ENCODE results near the gene CA9. TPM values are rescaled to one million over a fixed set of nuclear protein-coding genes. Genes with fewer than 3 reads are reported as not detected.

The CA9 gene
- total RNA-seq, 1 donor from 2014 or later, result 1.1 TPM

- peak; percentile 45 for TF ChIP-seq CTCF (IDR thresholded peaks at IDR 0.05; ENCODE audit: unreplicated experiment)
- Mint-ChIP-seq H3K36me3 (peaks cover 7% of the 10 kb centered on the region), H3K9me3 (no peaks in the 10 kb centered on the region), H3K27ac (peak overlapping the region; percentile 95), H3K4me1 (peaks cover 9% of the 10 kb centered on the region), H3K27me3 (ENCODE audit: low read depth) (no peaks in the 10 kb centered on the region), H3K4me3 (peak overlapping the region; percentile 84)
- DNase-seq (ENCODE audit: low spot score in 2 of 2, unreplicated experiment in 2 of 2), result no peak
Measured at GRCh38 chr9:35729700-35730485, 56.2 kb downstream of the CA9 start.

GRCh38 chr9:35730486-35730854 lies 56.7 kb downstream of the CA9 start:
- no peaks in the 10 kb centered on the region for H3K27me3 Mint-ChIP-seq (ENCODE audit: low read depth)
- no peaks in the 10 kb centered on the region for H3K9me3 Mint-ChIP-seq
- no peak for DNase-seq (ENCODE audit: low spot score in 2 of 2, unreplicated experiment in 2 of 2)
- TF ChIP-seq CTCF (IDR thresholded peaks at IDR 0.05; ENCODE audit: unreplicated experiment), result no peak
- H3K36me3 Mint-ChIP-seq, result peaks cover 7% of the 10 kb centered on the region
- peak overlapping the region; percentile 95 for H3K27ac Mint-ChIP-seq
- peaks cover 9% of the 10 kb centered on the region for H3K4me1 Mint-ChIP-seq
- H3K4me3 Mint-ChIP-seq, result peak overlapping the region; percentile 84

Small RNAs within 50 kb of the gene (microRNA-seq; reads per million reads assigned to microRNA genes)
- gene MIR6852, result 2.1 reads per million

Other genes starting within 250 kb of the CA9 start
- gene RUSC2, start 183.8 kb upstream of the CA9 start, total RNA-seq, result 33.5 to 36.1 TPM (median 34.5 TPM) in 3 replicates
- 48.7 to 52.9 TPM (median 49.0 TPM) in 3 replicates for gene TESK1, start 68.7 kb upstream of the CA9 start, total RNA-seq
- 4.2 to 5.2 TPM (median 4.7 TPM) in 3 replicates for gene CD72, start 55.5 kb upstream of the CA9 start, total RNA-seq
- gene SIT1, start 23.0 kb upstream of the CA9 start, total RNA-seq, result not detected in 3 replicates
- gene RMRP, start 15.9 kb upstream of the CA9 start, total RNA-seq, result 20,234 to 21,305 TPM (median 21,148 TPM) in 3 replicates
- 16.7 to 17.8 TPM (median 17.0 TPM) in 3 replicates for gene CCDC107, start 15.6 kb upstream of the CA9 start, total RNA-seq
- 6.3 to 8.0 TPM (median 6.5 TPM) in 3 replicates for gene ARHGEF39, start 8.7 kb upstream of the CA9 start, total RNA-seq
- gene TPM2, start 16.0 kb downstream of the CA9 start, total RNA-seq, result 289 to 294 TPM (median 291 TPM) in 3 replicates
- gene TLN1, start 58.3 kb downstream of the CA9 start, total RNA-seq, result 224 to 230 TPM (median 226 TPM) in 3 replicates
- 29.1 to 32.7 TPM (median 31.6 TPM) in 3 replicates for gene CREB3, start 58.7 kb downstream of the CA9 start, total RNA-seq
- gene GBA2, start 75.3 kb downstream of the CA9 start, total RNA-seq, result 81.5 to 84.7 TPM (median 83.9 TPM) in 3 replicates
- gene RGP1, start 75.4 kb downstream of the CA9 start, total RNA-seq, result 32.6 to 34.3 TPM (median 33.9 TPM) in 3 replicates
- gene MSMP, start 80.3 kb downstream of the CA9 start, total RNA-seq, result not detected in 3 replicates
- gene NPR2, start 117.7 kb downstream of the CA9 start, total RNA-seq, result 27.2 to 32.4 TPM (median 30.6 TPM) in 3 replicates
- 0.89 to 1.6 TPM (median 1.4 TPM) in 3 replicates for gene SPAG8, start 138.3 kb downstream of the CA9 start, total RNA-seq
- 29.3 to 31.3 TPM (median 30.7 TPM) in 3 replicates for gene HINT2, start 141.1 kb downstream of the CA9 start, total RNA-seq
- 0.07 TPM in 1 of 3 replicates, not detected in the others for gene FAM221B, start 154.8 kb downstream of the CA9 start, total RNA-seq
- gene TMEM8B, start 155.3 kb downstream of the CA9 start, total RNA-seq, result 44.4 to 47.9 TPM (median 45.0 TPM) in 3 replicates
- not detected in 3 replicates for gene OR13J1, start 196.5 kb downstream of the CA9 start, total RNA-seq
- gene HRCT1, start 232.3 kb downstream of the CA9 start, total RNA-seq, result 0.72 to 1.2 TPM (median 1.0 TPM) in 3 replicates
- 0.14 to 0.47 TPM (median 0.27 TPM) in 3 replicates for gene SPAAR, start 235.6 kb downstream of the CA9 start, total RNA-seq